ENCODE results near the gene XYLT1. TPM values are rescaled to one million over a fixed set of nuclear protein-coding genes. Genes with fewer than 3 reads are reported as not detected.

The XYLT1 gene
- total and polyA plus RNA-seq, 10 of the 15 experiments (the other 5 are each of a cell fraction or from before 2014, with no cell fraction given) = 0.88 to 14.8 (median 5.8) TPM

GRCh38 chr16:17468611-17469010, 2.1 kb downstream of the XYLT1 start (continued):
- no peak for TF ChIP-seq ZNF592 (IDR thresholded peaks at IDR 0.05)
- no peak for TF ChIP-seq IRF5 (IDR thresholded peaks at IDR 0.05; ENCODE audit: borderline replicate concordance)
- TF ChIP-seq RAD51 (IDR thresholded peaks at IDR 0.05) = no peak
- TF ChIP-seq E2F4 (IDR thresholded peaks at IDR 0.05; ENCODE audit: low read depth, low read length) = no peak
- no peak for TF ChIP-seq ZNF384 (IDR thresholded peaks at IDR 0.05; ENCODE audit: borderline replicate concordance, low read depth, low read length)
- TF ChIP-seq RFX5 (IDR thresholded peaks at IDR 0.05; ENCODE audit: low read depth, low read length) = no peak
- TF ChIP-seq CBFB (IDR thresholded peaks at IDR 0.05; ENCODE audit: low read depth) = no peak

Data from GM12878 (cell line).